ENCODE results near the gene SENP3. TPM values are rescaled to one million over a fixed set of nuclear protein-coding genes. Genes with fewer than 3 reads are reported as not detected.

The SENP3 gene
- total RNA-seq, 1 donor from 2014 or later = 87.0 TPM

GRCh38 chr17:7579001-7579833 is 17.5 kb downstream of the SENP3 start, which contains the start of gene CD68:
CD68 (plus strand) TSS chr17:7579638; CDS start chr17:7579678, 40 bp downstream.
- Histone ChIP-seq H3K4me1 (peaks cover 80% of the 10 kb centered on the region), H3K36me3 (peaks cover 51% of the 10 kb centered on the region), H3K9me3 (no peaks in the 10 kb centered on the region), H3K27ac (peak within 1 kb of the TSS; percentile 97), H3K27me3 (ENCODE audit: low read depth) (no peaks in the 10 kb centered on the region), H3K4me3 (peak within 1 kb of the TSS; percentile 78)
- peak; percentile 80 for DNase-seq
- no peak for TF ChIP-seq CTCF (IDR thresholded peaks at IDR 0.05)
- intact Hi-C loops (cut with DNase I) = no loop called here
- ATAC-seq = peak; percentile 62 to 75

GRCh38 chr17:7579834-7580603 is 18.3 kb downstream of the SENP3 start:
- H3K4me1 ChIP-seq = peaks cover 80% of the 10 kb centered on the region
- TF ChIP-seq CTCF (IDR thresholded peaks at IDR 0.05) = no peak
- H3K36me3 ChIP-seq = peaks cover 43% of the 10 kb centered on the region
- intact Hi-C loops (cut with DNase I) = no loop called here
- peak overlapping the region; percentile 97 for H3K27ac ChIP-seq
- H3K27me3 ChIP-seq (ENCODE audit: low read depth) = no peaks in the 10 kb centered on the region
- ATAC-seq (no peak), DNase-seq (no peak)
- no peaks in the 10 kb centered on the region for H3K9me3 ChIP-seq
- H3K4me3 ChIP-seq = peak overlapping the region; percentile 78

GRCh38 chr17:7580604-7581575 is 19.2 kb downstream of the SENP3 start:
- H3K27me3 ChIP-seq (ENCODE audit: low read depth) = no peaks in the 10 kb centered on the region
- H3K36me3 ChIP-seq = peaks cover 34% of the 10 kb centered on the region
- DNase-seq = no peak
- H3K9me3 ChIP-seq = no peaks in the 10 kb centered on the region
- peaks cover 74% of the 10 kb centered on the region for H3K4me1 ChIP-seq
- peak overlapping the region; percentile 78 for H3K4me3 ChIP-seq
- ATAC-seq = no peak
- intact Hi-C loops (cut with DNase I) = no loop called here
- no peak for TF ChIP-seq CTCF (IDR thresholded peaks at IDR 0.05)
- H3K27ac ChIP-seq = peak overlapping the region; percentile 97

- peaks cover 57% of the 10 kb centered on the region for H3K4me1 ChIP-seq
- peak overlapping the region; percentile 97 for H3K27ac ChIP-seq
- intact Hi-C loops (cut with DNase I) = no loop called here
- DNase-seq (no peak), ATAC-seq (no peak)
- H3K36me3 ChIP-seq = peaks cover 29% of the 10 kb centered on the region
- no peaks in the 10 kb centered on the region for H3K27me3 ChIP-seq (ENCODE audit: low read depth)
- peak overlapping the region; percentile 78 for H3K4me3 ChIP-seq
- TF ChIP-seq CTCF (IDR thresholded peaks at IDR 0.05) = no peak
- H3K9me3 ChIP-seq = no peaks in the 10 kb centered on the region
These were observed 20.9 kb downstream of the SENP3 start for GRCh38 chr17:7582396-7583252.

All from lower lobe of right lung (tissue), 2 donors.